Bronchial epithelial cell (primary cell): ENCODE data around the gene UBA1. TPM values are rescaled to one million over a fixed set of nuclear protein-coding genes. Genes with fewer than 3 reads are reported as not detected.

Experiments used
- DNase-seq: peaks from one replicate; pipeline ENCODE4 v3.0.0-alpha.2; 2010; ENCODE audit warnings: low read depth
- FAIRE-seq: peaks from 2 replicates; lab custom pipeline; 2011; peaks lifted over from hg19 to GRCh38; lab: Jason Lieb, UNC
- H3K27me3 ChIP-seq: 2 replicates; pipeline ENCODE4 v1.5.1; 2011; ENCODE audit warnings: low read length; ENCODE audit not compliant: control insufficient read depth, insufficient read depth
- H3K36me3 ChIP-seq: 2 replicates; pipeline ENCODE4 v1.5.1; 2011; ENCODE audit warnings: low read length; ENCODE audit not compliant: control insufficient read depth, insufficient read depth
- H3K4me3 ChIP-seq: 2 replicates; pipeline ENCODE4 v1.5.1; 2011; ENCODE audit warnings: mild to moderate bottlenecking, low read depth, low read length, control low read depth
- total RNA-seq: library from RNA; depleted of rRNA; stranded (reverse); fragments of >200 nt; gene quantifications from 2 replicates; pipeline ENCODE4 v1.2.1, GENCODE V29; 2014
- TF ChIP-seq, protein P1 (sequence below): IDR thresholded peaks from 2 replicates; pipeline ENCODE4 v1.5.1; 2011; ENCODE audit warnings: mild to moderate bottlenecking, moderate library complexity, low read length, control low read depth, inconsistent platforms; ENCODE audit not compliant: insufficient read depth, severe bottlenecking

The UBA1 gene
- total RNA-seq, 1 donor from 2014 or later, result 87.4 TPM

DNA sequence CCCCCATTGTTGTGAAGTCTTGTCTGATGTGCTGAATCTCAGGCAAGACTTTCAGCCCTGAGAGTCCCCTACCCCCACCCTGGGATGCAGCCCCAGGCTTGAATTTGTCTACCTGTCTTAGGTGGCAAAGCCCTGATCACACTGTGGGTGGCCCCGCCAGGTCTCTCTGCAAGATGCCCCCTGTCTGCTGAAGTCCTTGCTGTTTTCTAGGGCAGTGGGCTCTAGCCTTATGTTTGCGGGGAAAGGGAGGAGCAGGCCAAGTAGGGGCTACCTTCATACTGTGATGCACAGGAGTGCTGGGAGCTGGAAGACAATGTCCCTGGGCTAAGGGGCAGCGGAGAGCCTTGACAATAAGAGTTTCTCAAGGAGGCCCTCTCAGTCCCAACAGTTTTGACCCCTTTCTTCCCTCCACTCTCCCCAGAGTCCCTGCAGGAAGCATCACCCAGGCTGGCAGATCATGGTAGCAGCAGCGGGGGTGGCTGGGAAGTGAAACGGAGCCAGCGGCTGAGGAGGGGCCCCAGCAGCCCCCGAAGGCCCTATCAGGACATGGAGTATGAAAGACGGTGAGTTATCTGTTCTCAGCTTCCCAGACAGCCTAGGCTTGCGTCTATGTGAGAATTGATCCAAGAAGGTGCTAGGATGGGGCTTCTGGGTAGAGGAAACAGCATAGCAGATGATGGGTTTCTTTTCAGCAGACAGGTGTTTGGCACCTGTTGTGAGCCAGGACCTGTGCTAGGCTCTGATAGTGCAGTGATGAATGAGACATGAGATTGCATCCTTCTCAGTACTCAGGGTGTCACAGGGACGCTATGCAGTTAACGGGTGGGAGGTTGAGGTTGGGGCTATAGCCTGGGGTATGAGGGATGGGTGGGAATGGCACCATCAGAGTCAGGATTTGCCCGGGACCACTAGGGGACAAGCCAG, 46.4 kb upstream of the UBA1 start:
- Histone ChIP-seq H3K27me3 (no peaks in the 10 kb centered on the region), H3K36me3 (peaks cover 1% of the 10 kb centered on the region), H3K4me3 (no peak overlapping the region)
- TF ChIP-seq, protein P1, sequence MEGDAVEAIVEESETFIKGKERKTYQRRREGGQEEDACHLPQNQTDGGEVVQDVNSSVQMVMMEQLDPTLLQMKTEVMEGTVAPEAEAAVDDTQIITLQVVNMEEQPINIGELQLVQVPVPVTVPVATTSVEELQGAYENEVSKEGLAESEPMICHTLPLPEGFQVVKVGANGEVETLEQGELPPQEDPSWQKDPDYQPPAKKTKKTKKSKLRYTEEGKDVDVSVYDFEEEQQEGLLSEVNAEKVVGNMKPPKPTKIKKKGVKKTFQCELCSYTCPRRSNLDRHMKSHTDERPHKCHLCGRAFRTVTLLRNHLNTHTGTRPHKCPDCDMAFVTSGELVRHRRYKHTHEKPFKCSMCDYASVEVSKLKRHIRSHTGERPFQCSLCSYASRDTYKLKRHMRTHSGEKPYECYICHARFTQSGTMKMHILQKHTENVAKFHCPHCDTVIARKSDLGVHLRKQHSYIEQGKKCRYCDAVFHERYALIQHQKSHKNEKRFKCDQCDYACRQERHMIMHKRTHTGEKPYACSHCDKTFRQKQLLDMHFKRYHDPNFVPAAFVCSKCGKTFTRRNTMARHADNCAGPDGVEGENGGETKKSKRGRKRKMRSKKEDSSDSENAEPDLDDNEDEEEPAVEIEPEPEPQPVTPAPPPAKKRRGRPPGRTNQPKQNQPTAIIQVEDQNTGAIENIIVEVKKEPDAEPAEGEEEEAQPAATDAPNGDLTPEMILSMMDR, result no peak
- FAIRE-seq, result no peak
- DNase-seq, result no peak

DNA sequence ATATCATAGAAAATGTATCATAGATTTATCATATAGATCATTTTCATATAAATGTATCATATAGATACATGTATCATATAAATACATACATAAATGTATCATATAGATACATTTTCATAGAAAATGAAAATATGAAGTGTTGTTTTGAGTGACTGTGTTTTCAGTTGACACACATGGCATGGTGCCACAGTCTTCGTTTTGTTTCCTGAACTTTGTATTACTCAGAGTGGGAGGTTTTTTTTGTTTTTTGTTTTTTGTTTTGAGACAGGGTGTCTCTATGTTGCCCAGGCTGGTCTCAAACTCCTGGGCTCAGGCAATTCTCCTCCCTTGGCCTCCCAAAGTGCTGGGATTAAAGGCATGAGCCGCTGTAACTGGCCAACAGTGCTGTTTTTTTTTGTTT, 44.7 kb upstream of the UBA1 start:
- FAIRE-seq (no peak), DNase-seq (peak; percentile 29)
- H3K36me3 ChIP-seq, result peaks cover 1% of the 10 kb centered on the region
- TF ChIP-seq, protein P1, result no peak
- no peak overlapping the region for H3K4me3 ChIP-seq
- H3K27me3 ChIP-seq, result no peaks in the 10 kb centered on the region

DNA sequence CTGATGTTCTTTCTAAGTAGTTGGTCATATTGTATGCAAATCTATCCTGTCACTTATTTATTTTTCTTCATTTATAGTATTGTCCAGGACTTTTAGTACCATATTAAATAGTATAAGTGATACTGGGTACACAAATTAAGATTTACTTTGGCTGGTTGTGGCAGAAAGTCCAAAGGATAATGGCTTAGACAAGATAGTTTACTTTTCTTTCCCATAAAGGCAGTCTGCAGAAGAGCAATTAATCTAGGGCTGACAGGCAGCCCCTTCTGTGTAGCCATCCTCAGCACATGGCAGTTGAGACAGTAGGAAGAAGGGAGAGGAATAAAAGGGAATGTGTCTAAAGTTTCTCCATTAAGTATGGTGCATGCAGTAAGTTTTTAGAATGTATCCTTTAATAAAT, 42.2 kb upstream of the UBA1 start:
- Histone ChIP-seq H3K4me3 (no peak overlapping the region), H3K36me3 (peaks cover 1% of the 10 kb centered on the region), H3K27me3 (no peaks in the 10 kb centered on the region)
- DNase-seq, result no peak
- FAIRE-seq, result no peak
- TF ChIP-seq, protein P1, result no peak

DNA sequence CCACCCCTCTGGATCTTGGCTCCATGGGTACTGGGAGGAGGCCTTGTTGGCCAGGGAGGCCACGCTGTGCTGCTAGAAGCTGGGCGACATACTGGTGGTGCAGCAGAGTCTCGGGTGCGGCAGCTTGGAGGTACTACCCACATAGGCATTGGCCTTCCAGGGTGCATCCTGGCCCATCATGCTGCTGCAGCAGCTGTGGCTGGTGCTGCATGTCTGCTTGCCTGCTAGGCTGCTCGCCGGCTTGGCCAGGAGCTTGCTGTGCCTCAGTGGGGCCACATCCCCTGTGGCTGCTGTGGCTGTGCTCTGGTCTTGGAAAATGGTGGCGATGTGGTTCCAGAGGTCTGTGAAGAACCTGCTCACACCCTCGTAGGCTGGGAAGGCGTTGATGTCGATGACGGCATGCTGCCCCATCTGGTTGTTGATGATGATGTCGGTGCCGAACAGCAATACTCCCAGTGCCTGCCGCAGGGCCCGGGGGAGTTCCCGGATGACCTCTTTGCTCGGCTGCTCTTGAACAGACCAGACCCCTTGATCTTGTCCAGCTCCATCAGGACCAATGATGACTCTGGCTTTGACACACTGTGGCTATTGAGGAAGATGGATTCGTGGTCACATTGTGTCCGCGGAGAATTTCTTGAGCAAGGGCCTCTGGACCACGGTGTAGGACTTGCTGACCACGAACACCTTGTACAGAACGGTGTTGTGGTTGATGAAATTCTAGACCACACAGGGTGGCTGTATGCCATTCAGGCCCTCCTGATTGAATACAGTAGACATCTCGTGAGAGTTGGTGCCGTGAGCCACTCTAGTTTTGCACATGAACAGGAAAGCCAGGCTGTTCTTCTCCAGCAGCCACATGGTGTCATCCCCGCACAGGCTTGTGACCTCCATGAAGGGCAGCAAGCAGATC, 36.8 kb upstream of the UBA1 start:
- Histone ChIP-seq H3K27me3 (no peaks in the 10 kb centered on the region), H3K36me3 (peaks cover 5% of the 10 kb centered on the region), H3K4me3 (no peak overlapping the region)
- TF ChIP-seq, protein P1, result no peak
- no peak for FAIRE-seq
- DNase-seq, result no peak

DNA sequence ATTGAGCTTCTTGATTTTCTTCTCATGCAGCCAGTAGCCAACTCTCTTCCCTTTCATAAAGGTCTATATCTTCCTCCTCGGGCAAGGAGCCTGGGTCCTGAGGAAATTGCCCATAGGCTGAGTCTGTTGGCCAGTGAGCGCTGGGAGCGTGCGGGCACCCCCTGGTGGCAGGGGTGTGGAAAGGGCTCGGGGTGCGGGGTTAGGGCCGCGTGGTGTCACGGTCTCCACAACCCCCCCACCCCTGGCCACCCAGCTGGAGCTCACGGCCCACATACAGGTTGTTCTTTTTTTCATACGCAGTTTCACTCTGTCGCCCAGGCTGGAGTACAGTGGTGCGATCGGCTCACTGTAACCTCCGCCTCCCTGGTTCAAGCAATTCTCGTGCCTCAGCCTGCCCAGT, 35.5 kb upstream of the UBA1 start:
- no peak for FAIRE-seq
- Histone ChIP-seq H3K27me3 (no peaks in the 10 kb centered on the region), H3K36me3 (peaks cover 5% of the 10 kb centered on the region), H3K4me3 (no peak overlapping the region)
- TF ChIP-seq, protein P1, result no peak
- no peak for DNase-seq
